Upper lobe of left lung (tissue), 6 donors: ENCODE data around the gene EIPR1. TPM values are rescaled to one million over a fixed set of nuclear protein-coding genes. Genes with fewer than 3 reads are reported as not detected.

Experiments used
- ATAC-seq, 2 donors: fragments of 200-7000 bp; cut with Tn5 transposase; one replicate each; pipeline ENCODE4 v1.9.1; 2022; ENCODE audit warnings: mild to moderate bottlenecking in 2 of 2, moderate library complexity in 2 of 2; ENCODE audit not compliant: low FRiP score in 2 of 2
- DNase-seq, 2 donors: peaks; one replicate each; pipeline ENCODE4 v3.0.0-alpha.2; 2019 to 2020
- H3K27ac ChIP-seq, 4 donors: fragments of 200-600 bp; sonication (generic); one replicate each; pipeline ENCODE4 v1.5.1; 2016 to 2019
- H3K27me3 ChIP-seq, 4 donors: fragments of 200-600 bp; sonication (generic); one replicate each; pipeline ENCODE4 v1.5.1; 2017 to 2019
- H3K36me3 ChIP-seq, 4 donors: fragments of 200-600 bp; sonication (generic); one replicate each; pipeline ENCODE4 v1.5.1; 2016 to 2019
- H3K4me1 ChIP-seq, 4 donors: fragments of 200-600 bp; sonication (generic); one replicate each; pipeline ENCODE4 v1.5.1; 2018 to 2019
- H3K4me3 ChIP-seq, 4 donors: fragments of 200-600 bp; sonication (generic); one replicate each; pipeline ENCODE4 v1.5.1; 2017 to 2019; ENCODE audit warnings: mild to moderate bottlenecking in 2 of 4, moderate library complexity in 1 of 4
- H3K9me3 ChIP-seq, 4 donors: fragments of 200-600 bp; sonication (generic); one replicate each; pipeline ENCODE4 v1.5.1; 2018 to 2019
- EP300 ChIP-seq, 4 donors: sonication (generic); formaldehyde crosslinking; IDR thresholded peaks; one replicate each; pipeline ENCODE4 v1.5.1; 2017; ENCODE audit warnings: antibody characterized with exemption in 4 of 4, control low read depth in 2 of 4
- POLR2A ChIP-seq, 4 donors: fragments of 450-650 bp; IDR thresholded peaks; one replicate each; pipeline ENCODE4 v1.5.1; 2016 to 2017; ENCODE audit warnings: antibody characterized with exemption in 4 of 4, mild to moderate bottlenecking in 2 of 4
- POLR2AphosphoS5 ChIP-seq, 2 donors: sonication (generic); formaldehyde crosslinking; IDR thresholded peaks; one replicate each; pipeline ENCODE4 v1.5.1; 2017; ENCODE audit warnings: antibody characterized with exemption in 2 of 2
- WGBS, 2 donors: methylation state at CpG; one replicate each; pipeline ENCODE4 v1.1.5; 2017 to 2018; 5-methylcytosine and 5-hydroxymethylcytosine counted together
- total RNA-seq, 6 donors: library from RNA; depleted of rRNA in 4 of 6; stranded (reverse); fragments of >200 nt in 4 of 6; gene quantifications; one replicate each; pipeline versions ENCODE4 v1.1.0 to v1.2.1, GENCODE V29; 2016 to 2021
- TF ChIP-seq, protein P1 (sequence below), 6 experiments: fragments of 450-650 bp in 4 of 6; fragments of 200-600 bp in 2 of 6; sonication (generic) in 2 of 6; IDR thresholded peaks; one replicate each; pipeline ENCODE4 v1.5.1; 2016 to 2019; ENCODE audit warnings: antibody characterized with exemption in 6 of 6
- donor health status: DM: no; HTN: no; CAD: no; lungs with moderate emphysema.
- donor health status: DM: no; HTN: yes; CAD: no; lungs with severe emphysema.

The EIPR1 gene
- total RNA-seq, 6 donors from 2014 or later = 17.6 to 39.8 (median 23.6) TPM

DNA sequence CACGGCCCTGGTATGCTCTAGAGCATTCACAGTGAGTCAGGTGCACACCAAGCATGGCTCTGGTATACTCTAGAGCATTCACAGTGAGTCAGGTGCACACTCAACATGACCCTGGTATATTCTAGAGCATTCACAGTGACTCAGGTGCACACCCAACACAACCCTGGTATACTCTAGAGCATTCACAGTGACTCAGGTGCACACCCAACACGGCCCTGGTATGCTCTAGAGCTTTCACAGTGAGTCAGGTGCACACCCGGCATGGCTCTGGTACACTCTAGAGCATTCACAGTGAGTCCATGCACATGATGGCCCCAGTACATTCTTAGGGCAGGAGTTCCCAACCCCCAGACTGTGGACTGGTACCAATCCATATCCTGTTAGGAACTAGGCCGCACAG, 158.1 kb downstream of the EIPR1 start:
- WGBS, 2 donors = 95 to 100% methylated on average over 2 to 4 of the region's 4 CpGs
- Histone ChIP-seq H3K9me3 (no peaks in the 10 kb centered on the region), H3K4me1 (no peaks in the 10 kb centered on the region), H3K27me3 (no peaks in the 10 kb centered on the region), H3K36me3 (no peaks in the 10 kb centered on the region), H3K27ac (no peak overlapping the region), H3K4me3 (no peak overlapping the region)
- TF ChIP-seq, protein P1, sequence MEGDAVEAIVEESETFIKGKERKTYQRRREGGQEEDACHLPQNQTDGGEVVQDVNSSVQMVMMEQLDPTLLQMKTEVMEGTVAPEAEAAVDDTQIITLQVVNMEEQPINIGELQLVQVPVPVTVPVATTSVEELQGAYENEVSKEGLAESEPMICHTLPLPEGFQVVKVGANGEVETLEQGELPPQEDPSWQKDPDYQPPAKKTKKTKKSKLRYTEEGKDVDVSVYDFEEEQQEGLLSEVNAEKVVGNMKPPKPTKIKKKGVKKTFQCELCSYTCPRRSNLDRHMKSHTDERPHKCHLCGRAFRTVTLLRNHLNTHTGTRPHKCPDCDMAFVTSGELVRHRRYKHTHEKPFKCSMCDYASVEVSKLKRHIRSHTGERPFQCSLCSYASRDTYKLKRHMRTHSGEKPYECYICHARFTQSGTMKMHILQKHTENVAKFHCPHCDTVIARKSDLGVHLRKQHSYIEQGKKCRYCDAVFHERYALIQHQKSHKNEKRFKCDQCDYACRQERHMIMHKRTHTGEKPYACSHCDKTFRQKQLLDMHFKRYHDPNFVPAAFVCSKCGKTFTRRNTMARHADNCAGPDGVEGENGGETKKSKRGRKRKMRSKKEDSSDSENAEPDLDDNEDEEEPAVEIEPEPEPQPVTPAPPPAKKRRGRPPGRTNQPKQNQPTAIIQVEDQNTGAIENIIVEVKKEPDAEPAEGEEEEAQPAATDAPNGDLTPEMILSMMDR (IDR thresholded peaks at IDR 0.05) = no peak
- TF ChIP-seq EP300 (IDR thresholded peaks at IDR 0.05) (no peak), POLR2AphosphoS5 (IDR thresholded peaks at IDR 0.05) (no peak), POLR2A (IDR thresholded peaks at IDR 0.05) (no peak)
- DNase-seq (no peak), ATAC-seq (no peak)

DNA sequence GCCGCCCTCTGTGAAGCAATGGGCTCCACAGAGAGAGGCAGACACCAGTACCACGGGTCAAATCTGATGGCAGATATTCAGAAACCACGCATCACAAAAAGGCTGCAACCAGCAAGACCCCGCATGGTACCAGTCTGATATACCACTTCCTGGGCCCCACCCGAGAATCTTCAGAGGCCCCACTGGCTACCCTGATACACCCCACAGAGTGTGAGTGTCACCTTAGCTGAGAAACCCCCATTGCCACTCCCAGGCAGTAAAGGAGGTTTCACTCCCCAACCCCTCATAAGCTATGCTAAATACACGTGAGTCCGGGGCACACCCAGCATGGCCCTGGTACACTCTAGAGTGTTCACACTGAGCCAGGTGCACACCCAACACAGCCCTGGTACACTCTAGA, 160.0 kb downstream of the EIPR1 start:
- Histone ChIP-seq H3K4me1 (no peaks in the 10 kb centered on the region), H3K9me3 (no peaks in the 10 kb centered on the region), H3K27me3 (no peaks in the 10 kb centered on the region), H3K36me3 (no peaks in the 10 kb centered on the region), H3K27ac (no peak overlapping the region), H3K4me3 (no peak overlapping the region)
- no peak for DNase-seq
- ATAC-seq = no peak
- no peak for TF ChIP-seq POLR2A (IDR thresholded peaks at IDR 0.05)
- TF ChIP-seq EP300 (IDR thresholded peaks at IDR 0.05) = no peak
- no peak for TF ChIP-seq POLR2AphosphoS5 (IDR thresholded peaks at IDR 0.05)
- TF ChIP-seq, protein P1 (IDR thresholded peaks at IDR 0.05) = no peak
- WGBS, 2 donors = 77 to 94% methylated on average over 2 to 7 of the region's 7 CpGs

DNA sequence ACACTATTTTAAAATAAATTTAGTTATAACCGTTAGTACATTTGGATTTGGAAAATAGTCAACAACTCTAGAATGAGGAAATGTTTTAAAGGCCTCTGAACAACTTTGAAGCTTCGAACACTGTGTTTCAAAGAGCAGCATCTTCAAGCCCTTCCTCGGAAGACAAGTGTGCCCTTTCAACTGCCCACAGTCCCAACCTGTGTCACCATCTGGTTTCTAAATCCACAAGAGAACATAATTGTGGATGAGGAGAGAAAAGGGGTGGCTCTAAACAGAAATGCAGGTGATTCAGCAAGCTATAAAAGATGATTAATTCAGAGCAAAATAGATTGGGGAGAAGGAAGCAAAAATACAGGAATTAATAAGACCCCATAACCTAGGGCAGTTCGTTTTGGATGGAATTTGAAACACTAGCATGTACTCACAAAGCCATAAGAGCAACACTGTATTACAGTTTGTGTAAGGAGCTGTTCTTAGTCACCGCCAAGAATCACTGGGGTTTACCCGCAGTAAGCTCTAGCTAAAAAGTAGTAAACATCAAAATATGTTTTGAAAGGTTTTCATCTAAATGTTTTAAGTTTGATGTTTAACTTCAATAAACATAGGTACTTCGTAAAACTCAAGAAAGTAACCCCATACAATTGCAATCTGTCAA, 160.7 kb downstream of the EIPR1 start:
- ATAC-seq (no peak), DNase-seq (no peak)
- H3K4me1 ChIP-seq = no peaks in the 10 kb centered on the region
- no peak overlapping the region for H3K4me3 ChIP-seq
- no peaks in the 10 kb centered on the region for H3K27me3 ChIP-seq
- H3K36me3 ChIP-seq = no peaks in the 10 kb centered on the region
- TF ChIP-seq EP300 (IDR thresholded peaks at IDR 0.05) (no peak), POLR2AphosphoS5 (IDR thresholded peaks at IDR 0.05) (no peak), POLR2A (IDR thresholded peaks at IDR 0.05) (no peak)
- TF ChIP-seq, protein P1 (IDR thresholded peaks at IDR 0.05) = no peak
- H3K9me3 ChIP-seq = no peaks in the 10 kb centered on the region
- H3K27ac ChIP-seq = no peak overlapping the region
- 88 to 93% methylated on average over 7 of the region's 7 CpGs for WGBS, 2 donors

DNA sequence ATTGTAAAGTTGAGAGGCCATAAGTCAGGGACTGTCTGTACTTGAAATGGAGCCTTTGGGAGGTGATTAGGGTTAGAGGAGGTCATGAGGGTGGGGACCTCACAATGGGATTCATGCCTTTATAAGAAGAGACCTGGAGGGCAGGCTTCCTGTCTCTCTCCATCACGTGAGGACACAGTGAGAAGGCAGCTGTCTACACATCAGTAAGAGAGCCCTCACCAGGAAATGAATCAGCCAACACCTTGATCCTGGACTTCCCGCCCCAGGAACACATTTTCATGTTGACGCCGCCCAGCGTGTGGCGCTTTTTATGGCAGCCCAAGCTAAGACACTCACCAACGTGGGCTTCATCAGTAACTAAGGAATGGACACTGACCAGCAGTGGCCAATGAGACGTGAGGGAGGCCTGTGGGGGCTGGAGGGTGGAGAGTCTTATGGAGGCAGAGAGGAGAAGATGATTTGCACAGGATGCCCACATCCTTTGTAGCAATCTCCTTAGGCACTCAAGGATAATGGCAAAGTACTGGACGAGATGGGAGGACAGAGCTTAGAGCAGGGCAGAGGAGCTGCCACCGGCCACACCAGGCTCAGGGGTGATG, 162.7 kb downstream of the EIPR1 start:
- WGBS, 2 donors = 86 to 87% methylated on average over 10 of the region's 10 CpGs
- no peak for ATAC-seq
- no peak for TF ChIP-seq EP300 (IDR thresholded peaks at IDR 0.05)
- TF ChIP-seq, protein P1 (IDR thresholded peaks at IDR 0.05) = no peak
- TF ChIP-seq POLR2AphosphoS5 (IDR thresholded peaks at IDR 0.05) = no peak
- no peak for TF ChIP-seq POLR2A (IDR thresholded peaks at IDR 0.05)
- H3K4me1 ChIP-seq = no peaks in the 10 kb centered on the region
- no peak overlapping the region for H3K27ac ChIP-seq
- no peak overlapping the region for H3K4me3 ChIP-seq
- H3K27me3 ChIP-seq = no peaks in the 10 kb centered on the region
- H3K36me3 ChIP-seq = peaks cover 0 to 3% (median 0%) of the 10 kb centered on the region in 4 donors
- DNase-seq = no peak
- no peaks in the 10 kb centered on the region for H3K9me3 ChIP-seq

DNA sequence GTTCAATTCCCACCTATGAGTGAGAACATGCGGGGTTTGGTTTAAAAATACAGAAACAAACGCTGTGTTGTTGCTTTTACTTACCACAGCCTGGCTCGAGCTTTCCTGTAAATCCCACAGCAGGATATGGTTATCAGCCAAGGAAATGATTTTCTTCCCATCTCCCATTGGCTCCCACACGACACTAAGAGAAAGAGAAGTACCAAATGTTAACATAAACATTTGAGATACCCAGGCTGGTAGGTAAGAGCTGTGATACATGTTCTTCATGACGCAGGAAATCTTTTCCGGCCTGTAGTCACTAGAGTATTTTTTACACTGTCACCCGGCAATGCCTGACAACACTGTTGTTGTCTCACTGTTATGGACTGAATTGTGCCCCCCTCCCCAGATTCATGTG, 163.6 kb downstream of the EIPR1 start:
- ATAC-seq (no peak), DNase-seq (no peak)
- WGBS, 2 donors = 72 to 75% methylated on average over 7 of the region's 7 CpGs
- Histone ChIP-seq H3K9me3 (no peaks in the 10 kb centered on the region), H3K4me1 (no peaks in the 10 kb centered on the region), H3K36me3 (peaks cover 0 to 3% (median 0%) of the 10 kb centered on the region in 4 donors), H3K4me3 (no peak overlapping the region), H3K27ac (no peak overlapping the region), H3K27me3 (no peaks in the 10 kb centered on the region)
- TF ChIP-seq EP300 (IDR thresholded peaks at IDR 0.05) = no peak
- TF ChIP-seq, protein P1 (IDR thresholded peaks at IDR 0.05) = no peak
- no peak for TF ChIP-seq POLR2A (IDR thresholded peaks at IDR 0.05)
- TF ChIP-seq POLR2AphosphoS5 (IDR thresholded peaks at IDR 0.05) = no peak
